ENCODE results near the gene DNAJB12. TPM values are rescaled to one million over a fixed set of nuclear protein-coding genes. Genes with fewer than 3 reads are reported as not detected.

The DNAJB12 gene
- total and polyA plus RNA-seq, 10 of the 15 experiments (the other 5 are each of a cell fraction or from before 2014, with no cell fraction given): 4.6 to 31.6 (median 18.8) TPM

GRCh38 chr10:72303424-72304128 is 51.1 kb downstream of the DNAJB12 start (continued):
- TF ChIP-seq CREM (IDR thresholded peaks at IDR 0.05; ENCODE audit: low read depth) (no peak), PAX8 (IDR thresholded peaks at IDR 0.05) (no peak)

GRCh38 chr10:72298592-72299519 is 55.9 kb downstream of the DNAJB12 start:
- H2AFZ ChIP-seq (ENCODE audit: control insufficient read depth, low read depth, low read length): no peak overlapping the region; the same call in 1 of the 2 replicates

More at GRCh38 chr10:72298592-72299519, 55.9 kb downstream of the DNAJB12 start:
- SMC1A ChIA-PET (ENCODE audit: uncharacterized antibody, unreplicated experiment): interaction anchor here (2.7 to 3.6 kb wide), 3 partner anchors 19 to 51 kb away, joined by 20 to 34 read pairs (median 23); no protein-coding TSS in a partner anchor
- Histone ChIP-seq H3K79me2 (ENCODE audit: control insufficient read depth, insufficient read depth, low read length) (peaks cover 9% of the 10 kb centered on the region), H3K4me2 (ENCODE audit: control insufficient read depth, insufficient read depth) (peak overlapping the region; percentile 96), H3K27ac (ENCODE audit: control insufficient read depth, insufficient read depth) (peak overlapping the region; percentile 100), H3K4me3 (no peak overlapping the region), H3K9me3 (replicated peaks; ENCODE audit: control insufficient read depth, insufficient read depth, low read length) (no peaks in the 10 kb centered on the region), H4K20me1 (ENCODE audit: control insufficient read depth, insufficient read depth) (no peaks in the 10 kb centered on the region), H3K9ac (ENCODE audit: control insufficient read depth, insufficient read depth, low read length) (peak overlapping the region; percentile 100), H3K4me1 (ENCODE audit: control insufficient read depth, insufficient read depth, low read length) (peaks cover 36% of the 10 kb centered on the region), H3K27me3 (replicated peaks in 1 of 2; ENCODE audit: control insufficient read depth in 2 of 2, insufficient read depth in 2 of 2, low read length in 1 of 2) (no peaks in the 10 kb centered on the region), H3K36me3 (ENCODE audit: control insufficient read depth in 2 of 2, insufficient read depth in 2 of 2, low read length in 1 of 2) (no peaks in the 10 kb centered on the region)
- POLR2A ChIA-PET: interaction anchor here (0.9 to 3.3 kb wide), 6 partner anchors 17 to 51 kb away, joined by 3 to 84 read pairs (median 6); no protein-coding TSS in a partner anchor
- 64% methylated on average over 16 of the region's 16 CpGs for WGBS (ENCODE audit: insufficient coverage, insufficient replicate concordance, low lambda C conversion rate, missing lambda C conversion rate)
- in situ Hi-C loops (cut with MboI): no loop called here
- FAIRE-seq (peak; percentile 35), DNase-seq (ENCODE audit: low read depth, low spot score) (no peak), ATAC-seq (no peak)
- BruUV-seq (replicated peaks): TSS peak; percentile 92
- CTCF ChIA-PET: interaction anchor here (1.3 kb wide), 2 partner anchors 33 to 35 kb away, joined by 3 to 4 read pairs; no protein-coding TSS in a partner anchor
- TF ChIP-seq CBX5 (IDR thresholded peaks at IDR 0.05; ENCODE audit: low read depth) (no peak), MAX (IDR thresholded peaks at IDR 0.05; ENCODE audit: low read depth, low read length) (no peak), ZBTB11 (CRISPR knock-in tag; IDR thresholded peaks at IDR 0.05) (0 out of 2 replicates have a peak, but pooled peaks have one; percentile 3)
- RAD21 ChIA-PET (ENCODE audit: unreplicated experiment): interaction anchor here (0.8 to 4.3 kb wide), 2 partner anchors 35 to 250 kb away, joined by 3 to 67 read pairs; no protein-coding TSS in a partner anchor
- intact Hi-C loops (cut with micrococcal nuclease; ENCODE audit: unreplicated experiment): no loop called here

All from GM12878 (cell line).